Fibroblast of the aortic adventitia (primary cell): ENCODE data around the gene ETFRF1. TPM values are rescaled to one million over a fixed set of nuclear protein-coding genes. Genes with fewer than 3 reads are reported as not detected.

Experiments used
- total RNA-seq: library from RNA; depleted of rRNA; stranded (reverse); fragments of >200 nt; gene quantifications from 2 replicates; pipeline ENCODE4 v1.2.3, GENCODE V29; 2012; ENCODE audit warnings: low replicate concordance

ETFRF1 gene
- total RNA-seq, 1 donor = 41.7 TPM

Other genes starting within 250 kb of the ETFRF1 start
- gene BCAT1, start 246.1 kb upstream of the ETFRF1 start, total RNA-seq = 186 and 453 TPM in 2 replicates
- 0.18 and 4.2 TPM in 2 replicates for gene DNAI7, start 77 bp upstream of the ETFRF1 start, total RNA-seq
- gene KRAS, start 55.7 kb downstream of the ETFRF1 start, total RNA-seq = 9.2 and 18.6 TPM in 2 replicates